ENCODE results near the gene ACHE.
"Not testable (repeated sequence)": the region's sequence is repeated elsewhere in the genome, so short reads cannot be mapped to it uniquely, and the experiment has no call there.

ACHE gene

GRCh38 chr7:100895701-100895955 lies at the start of gene ACHE:
Gene ACHE (minus strand): TSS chr7:100895888. CDS start chr7:100894232, 1,656 bp downstream.
- H3K4me3 Mint-ChIP-seq: peak within 1 kb of the TSS; percentile 80
- ATAC-seq (ENCODE audit: low read depth) (peak; percentile 31), DNase-seq (ENCODE audit: low spot score in 2 of 2) (no peak)
- peaks cover 31% of the 10 kb centered on the region for H3K27me3 Mint-ChIP-seq
- H3K27ac Mint-ChIP-seq: no peak within 1 kb of the TSS
- no peaks in the 10 kb centered on the region for H3K9me3 Mint-ChIP-seq
- H3K4me1 Mint-ChIP-seq: peaks cover 14% of the 10 kb centered on the region
- peaks cover 2% of the 10 kb centered on the region for H3K36me3 Mint-ChIP-seq

GRCh38 chr7:100944138-100944537 lies 48.5 kb upstream of the ACHE start:
- H3K36me3 Mint-ChIP-seq: no peaks in the 10 kb centered on the region
- DNase-seq (ENCODE audit: low spot score in 2 of 2): no peak
- no peaks in the 10 kb centered on the region for H3K4me1 Mint-ChIP-seq
- no peak for ATAC-seq (ENCODE audit: low read depth)
- peaks cover 12% of the 10 kb centered on the region for H3K27me3 Mint-ChIP-seq
- H3K4me3 Mint-ChIP-seq: no peak overlapping the region
- no peak overlapping the region for H3K27ac Mint-ChIP-seq
- H3K9me3 Mint-ChIP-seq: no peaks in the 10 kb centered on the region

- Mint-ChIP-seq H3K27me3 (peaks cover 11% of the 10 kb centered on the region), H3K4me3 (no peak overlapping the region), H3K9me3 (no peaks in the 10 kb centered on the region), H3K4me1 (no peaks in the 10 kb centered on the region), H3K27ac (no peak overlapping the region), H3K36me3 (no peaks in the 10 kb centered on the region)
- DNase-seq (ENCODE audit: low spot score in 2 of 2) (no peak), ATAC-seq (ENCODE audit: low read depth) (no peak)
These were observed 48.0 kb upstream of the ACHE start for GRCh38 chr7:100943693-100944092.

- no peak for DNase-seq (ENCODE audit: low spot score in 2 of 2)
- peaks cover 11% of the 10 kb centered on the region for H3K27me3 Mint-ChIP-seq
- ATAC-seq (ENCODE audit: low read depth): no peak
- no peaks in the 10 kb centered on the region for H3K9me3 Mint-ChIP-seq
- no peak overlapping the region for H3K4me3 Mint-ChIP-seq
- no peak overlapping the region for H3K27ac Mint-ChIP-seq
- no peaks in the 10 kb centered on the region for H3K4me1 Mint-ChIP-seq
- H3K36me3 Mint-ChIP-seq: no peaks in the 10 kb centered on the region
These were observed 46.5 kb upstream of the ACHE start for GRCh38 chr7:100942045-100942774.

- not testable (repeated sequence) for H3K27ac Mint-ChIP-seq; DNase-seq (ENCODE audit: low spot score in 2 of 2); H3K9me3 Mint-ChIP-seq; H3K4me1 Mint-ChIP-seq; H3K27me3 Mint-ChIP-seq; ATAC-seq (ENCODE audit: low read depth); H3K36me3 Mint-ChIP-seq; H3K4me3 Mint-ChIP-seq
These were observed 40.5 kb upstream of the ACHE start for GRCh38 chr7:100936167-100936566.

GRCh38 chr7:100935381-100935780 lies 39.7 kb upstream of the ACHE start:
- not testable (repeated sequence) for H3K4me3 Mint-ChIP-seq; H3K9me3 Mint-ChIP-seq; H3K27ac Mint-ChIP-seq; H3K36me3 Mint-ChIP-seq; H3K27me3 Mint-ChIP-seq; ATAC-seq (ENCODE audit: low read depth); DNase-seq (ENCODE audit: low spot score in 2 of 2); H3K4me1 Mint-ChIP-seq

GRCh38 chr7:100933734-100934133 lies 38.0 kb upstream of the ACHE start:
- DNase-seq (ENCODE audit: low spot score in 2 of 2) (no peak), ATAC-seq (ENCODE audit: low read depth) (no peak)
- H3K27me3 Mint-ChIP-seq: peaks cover 4% of the 10 kb centered on the region
- H3K4me1 Mint-ChIP-seq: peaks cover 2% of the 10 kb centered on the region
- H3K9me3 Mint-ChIP-seq: peaks cover 7% of the 10 kb centered on the region
- peaks cover 3% of the 10 kb centered on the region for H3K36me3 Mint-ChIP-seq
- H3K27ac Mint-ChIP-seq: no peak overlapping the region
- no peak overlapping the region for H3K4me3 Mint-ChIP-seq

GRCh38 chr7:100929808-100930174 lies 34.1 kb upstream of the ACHE start:
- Mint-ChIP-seq H3K4me1 (peaks cover 2% of the 10 kb centered on the region), H3K27ac (no peak overlapping the region), H3K9me3 (peaks cover 7% of the 10 kb centered on the region), H3K4me3 (no peak overlapping the region), H3K36me3 (peaks cover 3% of the 10 kb centered on the region), H3K27me3 (peaks cover 4% of the 10 kb centered on the region)
- ATAC-seq (ENCODE audit: low read depth): no peak
- DNase-seq (ENCODE audit: low spot score in 2 of 2): no peak

- not testable (repeated sequence) for DNase-seq (ENCODE audit: low spot score in 2 of 2); H3K36me3 Mint-ChIP-seq; H3K9me3 Mint-ChIP-seq; H3K27ac Mint-ChIP-seq; H3K4me3 Mint-ChIP-seq; H3K4me1 Mint-ChIP-seq; ATAC-seq (ENCODE audit: low read depth)
- H3K27me3 Mint-ChIP-seq: peaks cover 13% of the 10 kb centered on the region
These were observed 27.9 kb upstream of the ACHE start for GRCh38 chr7:100923616-100924015.

- Mint-ChIP-seq H3K27me3 (peaks cover 17% of the 10 kb centered on the region), H3K27ac (no peak overlapping the region), H3K36me3 (no peaks in the 10 kb centered on the region), H3K4me3 (no peak overlapping the region), H3K4me1 (no peaks in the 10 kb centered on the region), H3K9me3 (no peaks in the 10 kb centered on the region)
- DNase-seq (ENCODE audit: low spot score in 2 of 2): no peak
- no peak for ATAC-seq (ENCODE audit: low read depth)
These were observed 25.4 kb upstream of the ACHE start for GRCh38 chr7:100921039-100921438.

- not testable (repeated sequence) for H3K9me3 Mint-ChIP-seq; H3K4me3 Mint-ChIP-seq; H3K4me1 Mint-ChIP-seq; H3K27ac Mint-ChIP-seq; ATAC-seq (ENCODE audit: low read depth); H3K36me3 Mint-ChIP-seq; DNase-seq (ENCODE audit: low spot score in 2 of 2)
- peaks cover 20% of the 10 kb centered on the region for H3K27me3 Mint-ChIP-seq
These were observed 24.2 kb upstream of the ACHE start for GRCh38 chr7:100919779-100920437.

- H3K27me3 Mint-ChIP-seq: peaks cover 22% of the 10 kb centered on the region
- ATAC-seq (ENCODE audit: low read depth); H3K36me3 Mint-ChIP-seq; H3K4me3 Mint-ChIP-seq; DNase-seq (ENCODE audit: low spot score in 2 of 2); H3K4me1 Mint-ChIP-seq; H3K27ac Mint-ChIP-seq; H3K9me3 Mint-ChIP-seq: not testable (repeated sequence)
These were observed 23.6 kb upstream of the ACHE start for GRCh38 chr7:100919335-100919734.

GRCh38 chr7:100914879-100915447 lies 19.3 kb upstream of the ACHE start:
- Mint-ChIP-seq H3K27me3 (peaks cover 14% of the 10 kb centered on the region), H3K27ac (no peak overlapping the region), H3K4me3 (no peak overlapping the region), H3K36me3 (peaks cover 1% of the 10 kb centered on the region), H3K9me3 (no peaks in the 10 kb centered on the region), H3K4me1 (no peaks in the 10 kb centered on the region)
- ATAC-seq (ENCODE audit: low read depth): no peak
- DNase-seq (ENCODE audit: low spot score in 2 of 2): no peak

GRCh38 chr7:100914208-100914878 lies 18.7 kb upstream of the ACHE start:
- H3K36me3 Mint-ChIP-seq: peaks cover 1% of the 10 kb centered on the region
- no peak for DNase-seq (ENCODE audit: low spot score in 2 of 2)
- H3K27me3 Mint-ChIP-seq: peaks cover 14% of the 10 kb centered on the region
- H3K9me3 Mint-ChIP-seq: no peaks in the 10 kb centered on the region
- no peak for ATAC-seq (ENCODE audit: low read depth)
- H3K27ac Mint-ChIP-seq: no peak overlapping the region
- H3K4me1 Mint-ChIP-seq: no peaks in the 10 kb centered on the region
- H3K4me3 Mint-ChIP-seq: no peak overlapping the region

Measured in memory B cell (primary cell).